H1 (cell line): ENCODE measurements around the gene APOC1. TPM values are rescaled to one million over a fixed set of nuclear protein-coding genes. Genes with fewer than 3 reads are reported as not detected.

Source experiments
- BACH1 ChIP-seq: IDR thresholded peaks from 2 replicates; pipeline ENCODE4 v1.6.1; 2012; ENCODE audit warnings: low read length, improper control_type of control experiment
- GABPA ChIP-seq: IDR thresholded peaks from 2 replicates; pipeline ENCODE4 v1.6.1; 2011; ENCODE audit warnings: mild to moderate bottlenecking, low read length, moderate library complexity, borderline replicate concordance; ENCODE audit not compliant: insufficient read depth
- KDM4A ChIP-seq: IDR thresholded peaks from one replicate; pipeline ENCODE4 v1.7.1; 2012; ENCODE audit warnings: low read depth, mild to moderate bottlenecking, moderate library complexity, low read length, inconsistent platforms; ENCODE audit not compliant: severe bottlenecking
- NANOG ChIP-seq: IDR thresholded peaks from 2 replicates; pipeline ENCODE4 v1.6.1; 2011; ENCODE audit warnings: low read length, low read depth, mild to moderate bottlenecking, inconsistent platforms; ENCODE audit not compliant: insufficient read depth, poor library complexity, severe bottlenecking
- SIN3A ChIP-seq, 2 experiments: IDR thresholded peaks in 1 of 2; conservative IDR thresholded peaks in 1 of 2; 2 replicates each; pipeline ENCODE4 v1.6.1; 2011 to 2012; ENCODE audit warnings: low read length in 2 of 2, improper control_type of control experiment in 1 of 2, low read depth in 1 of 2, mild to moderate bottlenecking in 1 of 2
- SIX5 ChIP-seq: IDR thresholded peaks from 2 replicates; pipeline ENCODE4 v1.6.1; 2011; ENCODE audit warnings: mild to moderate bottlenecking, low read depth, low read length
- polyA plus RNA-seq, 7 experiments: library from polyadenylated mRNA; depleted of rRNA in 3 of 7; stranded (reverse) in 5 of 7; unstranded in 2 of 7; fragments of >200 nt in 5 of 7; fragments of 200-250 nt in 2 of 7; gene quantifications; 1 replicate in 5 of 7; 2 replicates in 1 of 7; 4 replicates in 1 of 7; pipeline versions ENCODE4 v1.2.1 to v1.2.3, GENCODE V29; 2011 to 2013; ENCODE audit warnings: missing spikeins in 2 of 7, mixed read lengths in 2 of 7
- total RNA-seq: library from RNA; stranded (reverse); fragmentation: NEBNext Ultra II Directional; extraction: Animal tissue kit (Norgen Biotek cat#: 25700); gene quantifications from 2 replicates; pipeline ENCODE4 v1.2.1, GENCODE V29; 2021

APOC1 gene
- total and polyA plus RNA-seq, 2 of the 8 experiments (the other 6 are each of a cell fraction or from before 2014, with no cell fraction given): 55.8 to 78.2 TPM

DNA sequence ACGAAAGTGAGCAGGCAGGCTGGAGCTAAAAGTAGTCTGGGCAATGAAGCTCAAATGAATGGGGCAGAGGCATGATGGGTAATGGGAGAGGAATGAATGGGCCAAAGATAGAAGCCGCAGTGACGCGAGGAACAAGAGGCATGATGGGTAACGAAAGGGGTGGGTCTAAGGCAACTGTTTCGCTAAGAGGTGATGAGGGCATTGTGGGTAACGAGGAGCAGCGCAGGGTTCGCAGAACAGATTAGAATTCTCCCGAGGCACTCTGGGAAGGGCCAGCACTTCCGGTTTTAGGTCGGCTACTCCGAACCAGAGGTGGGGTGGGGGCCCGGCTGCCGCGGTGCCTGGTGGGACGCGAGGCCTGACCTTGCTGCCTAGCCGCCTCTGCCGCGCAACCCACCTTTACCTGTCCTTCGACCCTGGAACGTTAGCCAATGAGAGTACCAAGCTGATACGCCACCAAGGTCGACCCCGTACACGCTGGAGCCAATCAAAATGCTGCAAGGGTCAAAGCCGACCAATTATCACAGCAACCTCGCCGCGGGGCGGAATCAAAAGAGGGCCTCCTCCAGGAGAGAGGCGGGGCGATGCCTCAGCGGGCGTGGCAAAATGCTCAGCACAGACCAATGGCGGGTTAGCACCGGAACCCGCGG lies 23.9 kb upstream of the APOC1 start (continued):
- TF ChIP-seq GABPA: peak; percentile 43; the same call in 1 of the 2 replicates
- no peak for TF ChIP-seq BACH1
- TF ChIP-seq NANOG: peak; percentile 20
- TF ChIP-seq SIX5: 0 out of 2 replicates have a peak, but pooled peaks have one; percentile 4
- TF ChIP-seq KDM4A: no peak
- 0 out of 4 replicates have a peak, but pooled peaks have one; percentile 69 to 78 for TF ChIP-seq SIN3A (conservative IDR thresholded peaks at IDR 0.05 in 1 of 2, IDR thresholded peaks at IDR 0.05 in 1 of 2; ENCODE audit: low read depth in 1 of 2, low read length in 2 of 2)
